ENCODE data around the gene FNBP1.

GRCh38 chr9:129871046-129871445 lies 171.9 kb downstream of the FNBP1 start:
- TF ChIP-seq, protein P1, sequence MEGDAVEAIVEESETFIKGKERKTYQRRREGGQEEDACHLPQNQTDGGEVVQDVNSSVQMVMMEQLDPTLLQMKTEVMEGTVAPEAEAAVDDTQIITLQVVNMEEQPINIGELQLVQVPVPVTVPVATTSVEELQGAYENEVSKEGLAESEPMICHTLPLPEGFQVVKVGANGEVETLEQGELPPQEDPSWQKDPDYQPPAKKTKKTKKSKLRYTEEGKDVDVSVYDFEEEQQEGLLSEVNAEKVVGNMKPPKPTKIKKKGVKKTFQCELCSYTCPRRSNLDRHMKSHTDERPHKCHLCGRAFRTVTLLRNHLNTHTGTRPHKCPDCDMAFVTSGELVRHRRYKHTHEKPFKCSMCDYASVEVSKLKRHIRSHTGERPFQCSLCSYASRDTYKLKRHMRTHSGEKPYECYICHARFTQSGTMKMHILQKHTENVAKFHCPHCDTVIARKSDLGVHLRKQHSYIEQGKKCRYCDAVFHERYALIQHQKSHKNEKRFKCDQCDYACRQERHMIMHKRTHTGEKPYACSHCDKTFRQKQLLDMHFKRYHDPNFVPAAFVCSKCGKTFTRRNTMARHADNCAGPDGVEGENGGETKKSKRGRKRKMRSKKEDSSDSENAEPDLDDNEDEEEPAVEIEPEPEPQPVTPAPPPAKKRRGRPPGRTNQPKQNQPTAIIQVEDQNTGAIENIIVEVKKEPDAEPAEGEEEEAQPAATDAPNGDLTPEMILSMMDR (IDR thresholded peaks at IDR 0.05): no peak
- TF ChIP-seq EZH2 (IDR thresholded peaks at IDR 0.05; ENCODE audit: borderline replicate concordance, insufficient read depth, low read depth, low read length, poor library complexity, severe bottlenecking): no peak

Measured in B cell (primary cell).